ENCODE data around the gene ACVR1. TPM values are rescaled to one million over a fixed set of nuclear protein-coding genes. Genes with fewer than 3 reads are reported as not detected.
"Not testable (repeated sequence)": the region's sequence is repeated elsewhere in the genome, so short reads cannot be mapped to it uniquely, and the experiment has no call there.

The ACVR1 gene
- total RNA-seq, 1 donor from 2014 or later: 29.5 TPM

- intact Hi-C loops (cut with micrococcal nuclease): no loop called here
Observed at GRCh38 chr2:157831573-157832315, 44.4 kb downstream of the ACVR1 start.

GRCh38 chr2:157830696-157831570, 45.2 kb downstream of the ACVR1 start:
- intact Hi-C loops (cut with micrococcal nuclease): no loop called here

DNA sequence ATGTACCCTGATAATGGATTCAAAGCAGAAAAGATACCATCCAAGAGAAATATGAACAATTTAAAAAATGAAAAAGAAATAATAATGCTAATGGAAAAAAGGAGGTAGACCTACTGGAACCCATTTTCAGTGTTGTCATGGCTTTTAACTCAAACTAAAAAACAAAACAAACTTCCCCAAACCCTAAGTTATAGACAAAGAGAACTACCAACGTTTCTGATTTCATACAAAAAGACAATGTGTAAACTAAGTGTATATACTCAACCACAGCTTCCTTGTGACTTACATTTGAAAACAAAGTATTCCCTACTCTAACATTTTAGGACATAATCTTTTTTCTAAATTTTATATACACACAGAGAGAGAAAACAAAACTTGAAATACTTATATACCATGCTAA, 45.9 kb downstream of the ACVR1 start:
- intact Hi-C loops (cut with micrococcal nuclease): no loop called here

- intact Hi-C loops (cut with micrococcal nuclease): no loop called here
Observed at GRCh38 chr2:157827377-157827776, 48.8 kb downstream of the ACVR1 start.

DNA sequence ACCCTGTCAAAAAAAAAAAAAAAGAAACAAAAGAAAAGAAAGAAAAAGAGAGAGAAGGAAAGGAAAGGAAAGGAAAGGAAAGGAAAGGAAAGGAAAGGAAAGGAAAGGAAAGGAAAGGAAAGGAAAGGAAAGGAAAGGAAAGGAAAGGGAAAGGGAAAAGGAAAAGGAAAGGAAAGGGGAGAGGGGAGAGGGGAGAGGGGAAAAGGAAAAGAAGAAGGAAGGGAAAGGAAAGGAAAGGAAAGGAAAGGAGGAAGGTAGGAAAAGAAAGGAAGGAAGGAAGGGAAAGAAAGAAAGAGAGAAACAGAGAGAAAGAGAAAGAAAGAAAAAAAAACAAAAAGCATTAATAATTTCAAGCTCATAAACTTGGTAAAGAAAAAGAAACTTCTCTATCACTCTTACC, 49.5 kb downstream of the ACVR1 start:
- intact Hi-C loops (cut with micrococcal nuclease): not testable (repeated sequence)

DNA sequence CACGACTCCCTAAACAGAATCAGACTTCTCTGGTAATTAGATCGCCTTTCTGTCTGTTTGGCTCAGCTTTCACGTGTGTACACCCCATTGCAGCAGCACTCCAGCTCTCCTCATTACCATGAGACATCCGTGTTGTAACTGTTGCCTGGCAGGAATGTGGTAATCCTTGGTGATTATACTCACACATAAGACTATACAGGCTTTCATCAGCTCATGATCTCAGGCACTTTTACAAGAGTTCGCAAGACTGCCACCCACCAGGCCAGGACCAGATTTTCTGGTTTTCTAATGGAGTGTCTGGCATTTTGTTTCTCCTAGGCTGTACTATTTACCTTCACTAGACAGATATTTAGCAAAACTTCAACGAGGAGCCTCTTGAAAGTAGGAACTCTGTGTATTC, 50.2 kb downstream of the ACVR1 start:
- intact Hi-C loops (cut with micrococcal nuclease): no loop called here

GRCh38 chr2:157822993-157823392, 53.1 kb downstream of the ACVR1 start:
- intact Hi-C loops (cut with micrococcal nuclease): no loop called here

GRCh38 chr2:157822533-157822932, 53.6 kb downstream of the ACVR1 start:
- intact Hi-C loops (cut with micrococcal nuclease): no loop called here

DNA sequence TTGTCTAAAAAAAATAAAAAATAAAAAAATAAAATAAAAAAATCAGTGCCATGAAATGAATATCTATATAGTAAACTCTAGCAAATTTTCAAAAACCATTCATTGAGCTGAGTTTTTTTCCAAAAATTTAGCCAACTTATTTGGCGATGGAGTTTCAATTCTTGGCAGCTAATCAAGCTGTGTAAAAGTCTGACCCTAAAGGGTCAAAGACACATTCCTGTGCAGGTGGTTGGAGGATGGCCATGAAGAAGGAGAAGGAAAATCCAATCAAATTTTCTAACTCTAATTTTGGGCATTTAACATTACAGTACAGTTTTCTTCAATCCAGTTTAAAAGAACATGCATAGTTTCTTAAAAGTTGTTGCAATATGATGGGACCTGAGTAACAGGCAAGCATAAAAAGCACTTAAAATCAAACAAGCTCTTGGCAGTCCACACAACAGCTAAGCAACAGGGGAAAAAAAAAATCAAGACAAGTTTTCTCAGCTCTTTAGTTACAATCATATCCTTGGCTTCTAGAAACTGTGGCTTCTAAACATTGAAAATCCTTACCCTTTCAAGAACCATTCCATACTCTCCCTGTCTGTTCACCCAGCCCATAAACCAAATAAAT, 54.5 kb downstream of the ACVR1 start:
- intact Hi-C loops (cut with micrococcal nuclease): no loop called here

DNA sequence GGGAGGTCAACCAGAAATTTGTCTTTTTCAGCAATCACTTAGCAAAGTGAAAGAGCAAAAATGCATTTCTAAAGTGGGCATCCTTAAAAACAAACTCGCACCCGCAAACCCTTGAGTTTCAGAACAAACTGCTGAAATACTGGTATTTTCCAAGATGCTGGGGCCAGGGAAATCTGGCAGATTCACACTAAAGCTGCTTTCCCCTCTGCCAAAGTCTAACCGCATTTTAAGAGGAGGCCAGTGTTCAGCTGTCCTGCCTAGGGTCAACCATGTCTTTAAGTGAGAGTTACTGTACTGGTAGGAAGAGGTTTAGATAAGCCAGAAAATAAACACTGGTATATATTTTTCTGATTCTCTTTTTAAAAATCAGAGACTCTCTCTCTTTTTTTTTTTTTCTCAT, 55.9 kb downstream of the ACVR1 start:
- intact Hi-C loops (cut with micrococcal nuclease): no loop called here

GRCh38 chr2:157819761-157820160, 56.4 kb downstream of the ACVR1 start:
- intact Hi-C loops (cut with micrococcal nuclease): no loop called here

DNA sequence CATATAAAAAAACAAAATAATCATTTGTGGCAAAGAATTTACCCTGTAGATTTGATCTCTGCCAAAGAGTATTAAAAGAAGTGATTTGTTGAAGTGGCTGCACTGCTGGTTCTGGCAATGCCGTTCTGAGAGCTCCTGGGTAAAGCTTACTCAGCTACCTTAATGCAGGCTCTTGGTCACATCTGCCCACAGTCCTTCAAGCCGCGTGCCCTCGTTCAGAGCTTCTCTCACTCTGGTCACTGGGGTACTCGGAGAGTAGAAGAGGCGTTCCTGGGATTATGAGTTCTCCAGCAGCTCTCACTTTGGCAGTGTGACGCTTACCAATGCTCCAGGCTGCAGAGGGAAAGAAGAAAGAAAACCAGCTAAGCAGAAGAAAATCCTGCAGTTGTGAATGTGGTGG, 57.9 kb downstream of the ACVR1 start:
- intact Hi-C loops (cut with micrococcal nuclease): no loop called here

- intact Hi-C loops (cut with micrococcal nuclease): no loop called here
Observed at GRCh38 chr2:157815421-157815820, 60.7 kb downstream of the ACVR1 start.

GRCh38 chr2:157813467-157813866, 62.7 kb downstream of the ACVR1 start:
- intact Hi-C loops (cut with micrococcal nuclease): no loop called here

DNA sequence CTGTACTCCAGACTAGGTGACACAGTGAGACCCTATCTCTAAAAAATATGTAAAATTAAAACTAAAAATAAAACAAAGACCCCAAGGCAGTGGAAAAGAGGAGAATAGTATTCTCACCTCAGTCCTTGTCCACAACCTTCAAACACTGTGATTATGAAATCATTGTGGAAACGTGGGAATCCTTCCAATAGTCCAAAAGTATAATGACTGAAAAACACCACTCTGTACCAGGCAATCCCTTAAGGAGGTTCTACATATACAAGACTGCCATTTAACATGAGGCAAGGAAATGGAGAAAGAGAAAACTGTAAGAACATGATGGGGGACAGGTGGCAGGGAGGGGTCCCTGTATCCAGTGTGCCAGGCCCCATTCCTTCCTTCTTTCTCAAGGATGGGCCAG, 66.1 kb downstream of the ACVR1 start:
- intact Hi-C loops (cut with micrococcal nuclease): no loop called here

GRCh38 chr2:157809212-157809611, 66.9 kb downstream of the ACVR1 start:
- intact Hi-C loops (cut with micrococcal nuclease): no loop called here

GRCh38 chr2:157808421-157808820, 67.7 kb downstream of the ACVR1 start:
- intact Hi-C loops (cut with micrococcal nuclease): no loop called here

DNA sequence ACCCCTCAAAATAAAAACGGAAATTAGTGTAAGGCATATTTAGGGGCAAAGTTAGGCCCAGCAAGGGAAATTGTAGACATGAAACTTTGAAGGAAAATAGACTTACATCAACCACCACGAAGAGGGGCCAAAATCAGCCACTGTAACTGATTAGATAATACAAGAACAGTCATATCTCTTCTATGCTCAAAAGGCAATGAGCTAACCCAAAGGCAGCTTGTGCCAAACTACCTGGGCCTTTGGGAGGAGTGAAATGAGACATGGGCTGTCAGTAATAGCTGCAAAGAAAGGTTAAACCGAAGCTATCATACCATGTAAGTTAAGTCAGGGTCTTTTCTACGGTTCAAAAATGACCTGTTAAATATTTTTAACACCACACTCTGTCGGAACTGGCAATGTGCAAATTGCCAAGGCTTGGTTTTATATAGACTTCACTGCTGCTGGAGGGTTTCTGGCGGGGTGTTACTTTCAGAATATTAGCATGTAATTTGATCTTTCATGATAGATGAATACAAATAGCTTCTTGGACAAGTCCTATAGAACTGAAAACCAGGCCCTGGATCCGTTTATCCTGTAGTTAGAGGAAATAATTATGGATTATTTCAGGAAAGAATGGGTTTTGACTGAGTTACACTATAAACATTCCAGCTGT, 69.6 kb downstream of the ACVR1 start:
- intact Hi-C loops (cut with micrococcal nuclease): no loop called here

DNA sequence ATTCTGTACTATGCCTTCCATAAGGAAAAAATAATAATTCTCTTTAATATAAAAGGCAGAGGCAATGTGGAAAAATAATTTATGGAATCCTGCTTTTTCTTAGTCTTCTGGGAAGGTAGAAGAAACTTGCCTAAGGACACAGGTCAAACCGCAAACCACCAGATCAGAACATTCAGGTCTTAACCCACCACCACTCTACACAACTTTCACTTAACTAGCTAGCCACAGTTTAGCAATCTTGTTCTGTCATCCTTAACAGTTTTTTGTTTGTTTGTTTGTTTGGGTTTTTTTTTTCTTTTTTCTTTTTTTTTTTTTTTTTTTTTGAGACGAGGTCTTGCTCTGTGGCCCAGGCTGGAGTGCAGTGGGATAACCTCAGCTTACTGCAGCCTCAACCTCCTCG, 70.6 kb downstream of the ACVR1 start:
- intact Hi-C loops (cut with micrococcal nuclease): no loop called here

DNA sequence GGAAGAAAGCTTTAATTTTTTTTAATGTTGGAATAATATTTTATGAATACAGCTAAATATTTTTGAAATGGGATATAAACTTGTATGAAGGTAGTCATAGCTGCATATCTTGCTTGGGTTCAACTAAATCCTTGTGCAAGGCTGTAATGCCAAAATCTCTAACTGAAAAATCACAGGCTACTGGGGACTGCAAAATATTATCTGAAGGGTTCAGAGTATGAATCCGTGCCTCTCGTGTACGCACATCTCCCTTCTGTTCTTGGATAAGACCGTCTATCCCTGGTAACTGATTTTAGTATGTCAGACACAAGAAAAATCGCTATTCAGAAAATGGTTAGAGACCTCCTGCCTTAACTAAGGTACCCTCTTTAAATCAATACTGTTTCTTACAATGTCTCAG, 71.8 kb downstream of the ACVR1 start:
- intact Hi-C loops (cut with micrococcal nuclease): no loop called here

DNA sequence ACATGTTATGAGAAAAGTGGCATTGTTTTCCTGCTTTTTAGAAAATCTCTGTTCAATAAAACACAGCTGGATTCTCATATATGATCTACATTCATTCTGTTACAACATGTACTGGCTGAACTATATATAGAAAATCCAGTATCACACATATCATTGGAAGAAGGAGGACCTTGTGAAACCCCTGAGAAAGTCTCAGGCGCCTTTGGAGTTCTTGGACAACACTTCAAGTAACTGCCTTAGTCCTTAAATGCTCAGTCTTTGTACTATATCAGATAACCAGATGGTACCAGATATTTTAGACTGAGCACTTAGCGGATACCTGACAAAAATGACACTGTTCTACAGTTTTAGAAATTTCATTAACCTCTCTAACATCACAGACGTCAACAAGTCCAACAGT, 72.2 kb downstream of the ACVR1 start:
- intact Hi-C loops (cut with micrococcal nuclease): no loop called here

DNA sequence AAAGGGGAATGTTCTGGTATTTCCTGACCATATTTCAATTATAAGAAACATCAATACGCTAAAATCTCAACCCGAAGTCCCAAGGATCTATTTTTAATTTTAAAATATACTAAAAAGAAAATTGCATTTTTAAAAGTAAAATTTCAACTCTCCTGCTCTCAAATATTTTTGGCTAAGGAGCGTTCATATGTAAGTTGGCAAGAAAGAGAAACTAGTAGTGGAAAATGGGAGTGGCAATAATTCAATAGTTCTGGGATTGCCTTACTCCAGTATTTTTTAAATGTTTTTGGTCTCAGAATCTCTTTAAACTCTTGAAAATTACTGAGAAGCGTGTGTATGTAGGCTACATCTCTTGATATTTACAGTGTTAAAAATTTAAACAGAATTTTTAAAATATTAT, 72.7 kb downstream of the ACVR1 start:
- intact Hi-C loops (cut with micrococcal nuclease): no loop called here

Data from T-helper 2 cell treated with Interferon-gamma antibody and Interleukin-4, amounts not matched to agents 100 ng/mL and 5 ng/mL, for 36 hours (primary cell).